NCI-H2081 (cell line): ENCODE results near the gene FETUB.
"Not testable (repeated sequence)": the region's sequence is repeated elsewhere in the genome, so short reads cannot be mapped to it uniquely, and the experiment has no call there.

Experiments used
- DNase-seq, 2 experiments: peaks; one replicate each; lab custom pipeline; 2025; lab: John Stamatoyannopoulos, UW

Gene FETUB

GRCh38 chr3:186613637-186614265, 26.4 kb upstream of the FETUB start:
- DNase-seq = no peak

GRCh38 chr3:186614266-186614596, 26.0 kb upstream of the FETUB start:
- DNase-seq = no peak

- peak; percentile 84 to 88 for DNase-seq
These were observed 25.4 kb upstream of the FETUB start for GRCh38 chr3:186614597-186615483.

GRCh38 chr3:186616299-186616617, 23.9 kb upstream of the FETUB start:
- DNase-seq = no peak

- DNase-seq = peak; percentile 85 to 88
These were observed 22.9 kb upstream of the FETUB start for GRCh38 chr3:186617036-186617946.

- no peak for DNase-seq
These were observed 21.8 kb upstream of the FETUB start for GRCh38 chr3:186618318-186618938.

GRCh38 chr3:186619787-186620212, 20.4 kb upstream of the FETUB start:
- DNase-seq = no peak

- no peak for DNase-seq
These were observed 19.7 kb upstream of the FETUB start for GRCh38 chr3:186620213-186621092.

- no peak for DNase-seq
These were observed 18.1 kb upstream of the FETUB start for GRCh38 chr3:186621894-186622650.

- DNase-seq = no peak
These were observed 17.4 kb upstream of the FETUB start for GRCh38 chr3:186622651-186623310.

- DNase-seq = no peak
These were observed 15.6 kb upstream of the FETUB start for GRCh38 chr3:186624598-186624997.

- no peak for DNase-seq
These were observed 14.6 kb upstream of the FETUB start for GRCh38 chr3:186625600-186626042.

- DNase-seq = no peak
These were observed 13.8 kb upstream of the FETUB start for GRCh38 chr3:186626254-186626847.

GRCh38 chr3:186627852-186628414, 12.3 kb upstream of the FETUB start:
- no peak for DNase-seq

GRCh38 chr3:186628756-186629155, 11.4 kb upstream of the FETUB start:
- no peak for DNase-seq

GRCh38 chr3:186630950-186631641, 9.1 kb upstream of the FETUB start:
- no peak for DNase-seq

- no peak for DNase-seq
These were observed 6.7 kb upstream of the FETUB start for GRCh38 chr3:186633481-186633880.

GRCh38 chr3:186634207-186634606, 6.0 kb upstream of the FETUB start:
- not testable (repeated sequence) for DNase-seq
